CD4-positive, CD25-positive, alpha-beta regulatory T cell (primary cell): ENCODE results near the gene SNRNP200. TPM values are rescaled to one million over a fixed set of nuclear protein-coding genes. Genes with fewer than 3 reads are reported as not detected.

Experiments
- ATAC-seq, 2 donors: fragments of 150-1000 bp; cut with Tn5 transposase; one replicate each; pipeline ENCODE4 v1.10.0; 2021; ENCODE audit warnings: low read depth in 2 of 2, moderate number of reproducible peaks in 2 of 2, moderate library complexity in 1 of 2
- DNase-seq, 3 donors: peaks; one replicate each; pipeline versions ENCODE4 v3.0.0 to v3.0.0-alpha.2; 2012 to 2022; ENCODE audit warnings: mixed read lengths in 1 of 3
- H3K27ac ChIP-seq: one replicate; pipeline ENCODE4 v1.7.0; 2013; ENCODE audit warnings: mild to moderate bottlenecking, low read length; ENCODE audit not compliant: insufficient read depth, poor library complexity, severe bottlenecking
- H3K27me3 ChIP-seq: one replicate; pipeline ENCODE4 v1.7.0; 2013; ENCODE audit warnings: low read length; ENCODE audit not compliant: control insufficient read depth, insufficient read depth
- H3K36me3 ChIP-seq: one replicate; pipeline ENCODE4 v1.7.0; 2013; ENCODE audit warnings: mild to moderate bottlenecking, low read length, moderate library complexity; ENCODE audit not compliant: control insufficient read depth, insufficient read depth
- H3K4me1 ChIP-seq: 2 replicates; pipeline ENCODE4 v1.7.0; 2013; ENCODE audit warnings: mild to moderate bottlenecking, low read length; ENCODE audit not compliant: insufficient read depth, control insufficient read depth, poor library complexity, severe bottlenecking
- H3K4me3 ChIP-seq: one replicate; pipeline ENCODE4 v1.7.0; 2013; ENCODE audit warnings: low read depth, mild to moderate bottlenecking, low read length, moderate library complexity
- H3K9me3 ChIP-seq, 2 experiments: 1 replicate in 1 of 2; 2 replicates in 1 of 2; pipeline ENCODE4 v1.7.0; 2013; ENCODE audit warnings: low read length in 2 of 2, mild to moderate bottlenecking in 1 of 2, moderate library complexity in 1 of 2; ENCODE audit not compliant: control insufficient read depth in 2 of 2
- H3K27ac Mint-ChIP-seq, 3 donors: one replicate each; pipeline ENCODE4 v1.8.0; 2020 to 2022; ENCODE audit warnings: mild to moderate bottlenecking in 3 of 3, mixed read lengths in 3 of 3, moderate library complexity in 2 of 3
- H3K27me3 Mint-ChIP-seq: one replicate; pipeline ENCODE4 v1.8.0; 2022; ENCODE audit warnings: mild to moderate bottlenecking, mixed read lengths
- H3K36me3 Mint-ChIP-seq: one replicate; pipeline ENCODE4 v1.8.0; 2020; ENCODE audit warnings: mixed read lengths
- H3K4me1 Mint-ChIP-seq, 4 donors: one replicate each; pipeline ENCODE4 v1.8.0; 2020 to 2022; ENCODE audit warnings: mixed read lengths in 4 of 4, mild to moderate bottlenecking in 1 of 4
- H3K4me3 Mint-ChIP-seq, 4 donors: one replicate each; pipeline ENCODE4 v1.8.0; 2020 to 2022; ENCODE audit warnings: mild to moderate bottlenecking in 4 of 4, mixed read lengths in 4 of 4, moderate library complexity in 3 of 4
- H3K9me3 Mint-ChIP-seq, 7 donors: one replicate each; pipeline ENCODE4 v1.8.0; 2020 to 2022; ENCODE audit warnings: mixed read lengths in 7 of 7, mild to moderate bottlenecking in 3 of 7, moderate library complexity in 2 of 7
- polyA plus RNA-seq, 4 donors: library from polyadenylated mRNA; unstranded; fragments of 300-500 nt; fragmentation: Illumina TruSeq; gene quantifications; one replicate each; pipeline ENCODE4 v1.2.3, GENCODE V29; 2021
- total RNA-seq: library from RNA; stranded (reverse); gene quantifications from one replicate; pipeline ENCODE4 v1.2.3, GENCODE V29; 2022

The SNRNP200 gene
- total and polyA plus RNA-seq, 5 donors from 2014 or later: 67.4 to 295 (median 88.0) TPM

DNA sequence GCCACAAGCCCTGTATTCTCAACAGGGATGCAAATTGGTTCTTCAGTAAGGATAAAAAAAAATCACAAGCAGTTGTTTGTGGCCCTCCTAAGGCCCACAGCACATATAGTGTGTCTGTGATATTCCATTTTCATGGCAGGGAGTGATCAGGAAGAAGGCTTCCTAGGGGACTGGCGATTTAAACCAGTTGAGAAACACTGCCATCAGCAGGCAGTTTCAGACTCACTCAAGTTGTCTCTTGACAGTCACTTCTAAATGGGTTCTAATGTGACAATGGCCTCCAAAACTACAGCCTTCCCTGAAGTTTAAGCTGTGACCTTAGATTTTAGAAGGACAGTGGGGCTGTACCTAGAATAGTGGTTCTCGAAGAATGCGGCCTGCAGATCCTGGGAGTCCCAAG is 33.4 kb downstream of the SNRNP200 start:
- peaks cover 50% of the 10 kb centered on the region for H3K36me3 Mint-ChIP-seq
- H3K27ac Mint-ChIP-seq: no peak overlapping the region
- no peaks in the 10 kb centered on the region for H3K9me3 ChIP-seq
- H3K4me3 Mint-ChIP-seq: no peak overlapping the region
- no peaks in the 10 kb centered on the region for H3K27me3 Mint-ChIP-seq
- H3K4me1 ChIP-seq: peaks cover 7% of the 10 kb centered on the region
- DNase-seq: no peak
- H3K4me1 Mint-ChIP-seq: peaks cover 3 to 11% (median 9%) of the 10 kb centered on the region in 4 donors
- no peak overlapping the region for H3K27ac ChIP-seq
- H3K9me3 Mint-ChIP-seq: no peaks in the 10 kb centered on the region
- H3K36me3 ChIP-seq: peaks cover 65% of the 10 kb centered on the region
- ATAC-seq: no peak
- no peaks in the 10 kb centered on the region for H3K27me3 ChIP-seq
- no peak overlapping the region for H3K4me3 ChIP-seq

DNA sequence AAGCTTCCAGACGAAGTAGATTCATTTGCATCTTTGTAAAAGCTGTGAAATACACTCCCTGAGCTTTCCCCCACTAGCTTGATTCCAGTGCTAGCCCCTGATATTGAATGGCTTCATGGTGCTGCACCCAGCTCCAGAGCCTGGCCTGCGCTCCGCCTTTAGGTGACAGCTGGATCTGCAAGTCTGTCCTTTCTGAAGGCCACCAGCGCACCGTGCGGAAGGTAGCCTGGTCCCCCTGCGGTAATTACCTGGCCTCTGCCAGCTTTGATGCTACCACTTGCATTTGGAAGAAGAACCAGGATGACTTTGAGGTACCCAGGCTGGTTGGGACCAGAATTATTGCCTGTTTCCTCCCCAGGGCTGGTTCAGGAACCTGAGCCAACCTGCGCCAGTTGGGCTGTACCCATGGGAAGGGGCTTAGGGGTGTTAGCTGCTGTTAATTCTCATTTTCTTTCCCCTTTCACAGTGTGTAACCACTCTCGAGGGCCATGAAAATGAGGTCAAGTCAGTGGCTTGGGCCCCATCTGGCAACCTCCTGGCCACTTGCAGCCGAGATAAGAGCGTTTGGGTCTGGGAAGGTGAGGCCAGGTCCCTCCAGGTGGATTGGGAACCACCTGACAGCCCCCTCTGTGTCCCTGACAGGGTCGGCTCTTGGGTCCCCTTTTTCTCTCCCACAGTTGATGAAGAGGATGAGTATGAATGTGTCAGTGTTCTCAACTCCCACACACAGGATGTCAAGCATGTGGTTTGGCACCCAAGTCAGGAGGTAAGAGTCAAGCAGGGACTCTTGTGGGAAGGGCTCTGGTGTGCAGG is 38.0 kb downstream of the SNRNP200 start:
- H3K36me3 Mint-ChIP-seq: peaks cover 24% of the 10 kb centered on the region

GRCh38 chr2:96265840-96266679 is 39.3 kb downstream of the SNRNP200 start, which contains the start of the genes CIAO1 and TMEM127:
TSS of gene CIAO1 (plus strand) at chr2:96266225. CDS start at chr2:96266351, 126 bp downstream.
TSS of gene TMEM127 (minus strand) at chr2:96265997. CDS start at chr2:96265381, 616 bp downstream.
- peak within 1 kb of the TSS; percentile 88 for H3K27ac ChIP-seq
- ATAC-seq (peak; percentile 96 to 98), DNase-seq (peak; percentile 97 to 99 (median 98))
- H3K4me1 Mint-ChIP-seq: peaks cover 10 to 52% (median 32%) of the 10 kb centered on the region in 4 donors
- peak within 1 kb of the TSS; percentile 57 to 94 (median 90) for H3K27ac Mint-ChIP-seq
- peaks cover under 1% of the 10 kb centered on the region for H3K27me3 Mint-ChIP-seq
- H3K36me3 Mint-ChIP-seq: peaks cover 16% of the 10 kb centered on the region
- H3K4me3 ChIP-seq: peak within 1 kb of the TSS; percentile 97
- H3K36me3 ChIP-seq: peaks cover 34% of the 10 kb centered on the region
- no peaks in the 10 kb centered on the region for H3K9me3 ChIP-seq
- H3K9me3 Mint-ChIP-seq: no peaks in the 10 kb centered on the region
- H3K27me3 ChIP-seq: no peaks in the 10 kb centered on the region
- peaks cover 47% of the 10 kb centered on the region for H3K4me1 ChIP-seq
- H3K4me3 Mint-ChIP-seq: peak within 1 kb of the TSS; percentile 91 to 96 (median 94)

More for the DNA sequence above, 38.0 kb downstream of the SNRNP200 start:
- Mint-ChIP-seq H3K27me3 (no peaks in the 10 kb centered on the region), H3K4me3 (peak overlapping the region; percentile 89 to 96 (median 92)), H3K27ac (peak overlapping the region in 2 of 3 donors; percentile 48 to 78), H3K4me1 (peaks cover 14 to 40% (median 26%) of the 10 kb centered on the region in 4 donors), H3K9me3 (no peaks in the 10 kb centered on the region)
- peak; percentile 20 to 62 (median 31) for DNase-seq
- Histone ChIP-seq H3K36me3 (peaks cover 39% of the 10 kb centered on the region), H3K4me3 (peak overlapping the region; percentile 97), H3K27ac (no peak overlapping the region), H3K9me3 (no peaks in the 10 kb centered on the region), H3K4me1 (peaks cover 39% of the 10 kb centered on the region), H3K27me3 (no peaks in the 10 kb centered on the region)
- ATAC-seq: no peak

GRCh38 chr2:96265349-96265839 is 40.0 kb downstream of the SNRNP200 start:
- Mint-ChIP-seq H3K27ac (peak overlapping the region in 2 of 3 donors; percentile 62 to 90), H3K36me3 (peaks cover 16% of the 10 kb centered on the region), H3K4me3 (peak overlapping the region; percentile 91 to 96 (median 94)), H3K9me3 (no peaks in the 10 kb centered on the region), H3K4me1 (peaks cover 16 to 59% (median 39%) of the 10 kb centered on the region in 4 donors), H3K27me3 (peaks cover 5% of the 10 kb centered on the region)
- peak in 2 of 3 donors; percentile 30 to 46 for DNase-seq
- peaks cover 54% of the 10 kb centered on the region for H3K4me1 ChIP-seq
- peak overlapping the region; percentile 44 for H3K4me3 ChIP-seq
- peak overlapping the region; percentile 88 for H3K27ac ChIP-seq
- peaks cover 34% of the 10 kb centered on the region for H3K36me3 ChIP-seq
- no peaks in the 10 kb centered on the region for H3K27me3 ChIP-seq
- no peaks in the 10 kb centered on the region for H3K9me3 ChIP-seq
- peak; percentile 1 for ATAC-seq

- Mint-ChIP-seq H3K9me3 (no peaks in the 10 kb centered on the region), H3K4me3 (peak overlapping the region; percentile 87 to 91 (median 90)), H3K27me3 (peaks cover 5% of the 10 kb centered on the region), H3K4me1 (peaks cover 17 to 65% (median 40%) of the 10 kb centered on the region in 4 donors), H3K27ac (peak overlapping the region; percentile 57 to 91 (median 90)), H3K36me3 (peaks cover 14% of the 10 kb centered on the region)
- H3K27me3 ChIP-seq: no peaks in the 10 kb centered on the region
- no peak for ATAC-seq
- DNase-seq: peak; percentile 7 to 63 (median 24)
- no peaks in the 10 kb centered on the region for H3K9me3 ChIP-seq
- H3K36me3 ChIP-seq: peaks cover 40% of the 10 kb centered on the region
- H3K27ac ChIP-seq: peak overlapping the region; percentile 25
- peak overlapping the region; percentile 87 for H3K4me3 ChIP-seq
- peaks cover 60% of the 10 kb centered on the region for H3K4me1 ChIP-seq
Measured at GRCh38 chr2:96264656-96265348, 40.5 kb downstream of the SNRNP200 start.

DNA sequence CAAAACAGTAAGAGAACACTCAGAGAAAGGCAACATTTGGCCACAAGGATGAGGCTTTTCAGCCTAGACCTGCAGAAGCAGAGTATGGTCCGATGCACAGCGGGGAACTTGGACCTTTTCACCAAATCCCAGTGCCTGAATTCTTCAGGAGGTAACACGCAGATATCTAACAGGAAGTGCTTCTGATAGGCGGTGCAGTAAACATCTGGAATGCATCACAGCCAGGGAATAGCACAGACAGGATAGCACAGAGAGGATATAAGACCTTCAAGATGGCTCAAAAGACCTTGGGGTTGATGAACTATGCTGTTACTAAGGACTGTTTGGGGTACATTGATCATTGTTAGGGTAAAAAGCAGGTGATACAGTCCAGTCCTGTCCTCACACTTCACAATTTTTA is 41.3 kb downstream of the SNRNP200 start:
- H3K9me3 ChIP-seq: no peaks in the 10 kb centered on the region

DNA sequence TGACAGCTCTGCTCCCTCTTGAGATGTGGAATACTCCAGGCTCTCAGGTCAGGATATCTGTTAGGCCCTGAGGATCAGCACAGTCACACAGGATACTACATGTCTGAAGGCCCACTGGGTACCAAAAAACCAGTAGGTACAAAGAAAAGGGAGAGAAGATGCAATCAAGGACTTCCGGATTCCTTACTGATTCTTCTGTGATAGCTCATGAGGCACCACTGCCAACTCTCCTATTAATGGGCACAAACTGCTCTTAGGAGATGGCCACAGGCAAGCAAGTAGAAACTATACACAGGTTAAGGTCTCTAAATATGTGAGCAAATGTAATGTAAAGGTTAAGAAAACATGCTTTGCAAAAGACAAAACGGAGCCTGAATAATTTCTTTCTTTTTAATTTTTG is 43.0 kb downstream of the SNRNP200 start:
- Histone ChIP-seq H3K36me3 (peaks cover 40% of the 10 kb centered on the region), H3K9me3 (no peaks in the 10 kb centered on the region), H3K27me3 (no peaks in the 10 kb centered on the region), H3K27ac (no peak overlapping the region), H3K4me3 (no peak overlapping the region), H3K4me1 (peaks cover 64% of the 10 kb centered on the region)
- H3K4me1 Mint-ChIP-seq: peaks cover 17 to 84% (median 51%) of the 10 kb centered on the region in 4 donors
- no peak for ATAC-seq
- DNase-seq: no peak
- H3K4me3 Mint-ChIP-seq: peak overlapping the region in 3 of 4 donors; percentile 36 to 91 (median 61)
- H3K36me3 Mint-ChIP-seq: peaks cover 12% of the 10 kb centered on the region
- peaks cover 5% of the 10 kb centered on the region for H3K27me3 Mint-ChIP-seq
- H3K9me3 Mint-ChIP-seq: no peaks in the 10 kb centered on the region
- H3K27ac Mint-ChIP-seq: peak overlapping the region in 2 of 3 donors; percentile 26 to 73

More for the DNA sequence above, 41.3 kb downstream of the SNRNP200 start:
- H3K4me3 ChIP-seq: peak overlapping the region; percentile 87
- H3K27ac Mint-ChIP-seq: peak overlapping the region in 2 of 3 donors; percentile 88 to 90
- H3K27ac ChIP-seq: peak overlapping the region; percentile 25
- peak overlapping the region; percentile 87 to 91 (median 90) for H3K4me3 Mint-ChIP-seq
- H3K36me3 Mint-ChIP-seq: peaks cover 14% of the 10 kb centered on the region
- H3K9me3 Mint-ChIP-seq: no peaks in the 10 kb centered on the region
- peaks cover 17 to 72% (median 46%) of the 10 kb centered on the region in 4 donors for H3K4me1 Mint-ChIP-seq
- H3K36me3 ChIP-seq: peaks cover 43% of the 10 kb centered on the region
- H3K27me3 ChIP-seq: no peaks in the 10 kb centered on the region
- ATAC-seq (no peak), DNase-seq (no peak)
- peaks cover 5% of the 10 kb centered on the region for H3K27me3 Mint-ChIP-seq
- H3K4me1 ChIP-seq: peaks cover 67% of the 10 kb centered on the region
